ENCODE measurements around the gene TEX55.
"Not testable (repeated sequence)": the region's sequence is repeated elsewhere in the genome, so short reads cannot be mapped to it uniquely, and the experiment has no call there.

TEX55 gene

DNA sequence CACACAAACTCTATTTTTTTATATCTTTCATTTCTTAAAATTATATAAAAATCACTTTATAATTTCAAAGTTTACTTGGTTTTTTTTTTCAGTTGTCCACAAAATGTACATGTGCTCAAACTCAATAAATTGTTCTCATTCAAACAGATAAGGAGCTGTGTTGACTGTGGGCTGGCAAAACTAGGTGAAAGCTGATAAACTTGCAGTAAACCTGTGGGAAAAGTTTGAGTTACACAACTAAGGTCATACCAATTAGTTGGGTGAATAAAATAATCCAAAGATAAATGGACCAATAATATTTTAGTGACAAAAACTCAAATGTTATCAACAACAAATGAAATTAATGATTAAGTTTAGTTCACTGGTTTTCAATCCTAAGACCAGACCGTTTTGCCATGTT, 14.8 kb downstream of the TEX55 start:
- no peak for DNase-seq (ENCODE audit: low spot score)

DNA sequence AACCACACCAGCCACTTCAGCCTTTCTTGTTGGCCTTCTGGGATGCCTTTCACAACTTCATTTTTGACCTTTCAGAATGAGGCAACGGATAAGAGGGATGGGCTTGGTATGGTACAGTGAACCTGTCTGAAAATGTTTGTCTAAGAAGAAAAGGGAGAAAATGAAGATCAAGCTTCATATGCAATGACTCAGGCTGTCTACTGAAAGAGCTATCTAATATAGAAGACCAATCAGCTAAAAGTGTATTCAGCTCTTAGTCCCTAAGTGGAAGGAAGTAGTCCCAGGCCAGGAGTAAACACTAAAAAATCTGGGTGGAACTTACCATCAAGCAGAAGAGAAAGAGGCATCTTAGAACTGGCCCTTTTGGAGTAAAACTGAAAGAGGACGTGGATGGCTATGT, 15.3 kb downstream of the TEX55 start:
- no peak for DNase-seq (ENCODE audit: low spot score)

DNA sequence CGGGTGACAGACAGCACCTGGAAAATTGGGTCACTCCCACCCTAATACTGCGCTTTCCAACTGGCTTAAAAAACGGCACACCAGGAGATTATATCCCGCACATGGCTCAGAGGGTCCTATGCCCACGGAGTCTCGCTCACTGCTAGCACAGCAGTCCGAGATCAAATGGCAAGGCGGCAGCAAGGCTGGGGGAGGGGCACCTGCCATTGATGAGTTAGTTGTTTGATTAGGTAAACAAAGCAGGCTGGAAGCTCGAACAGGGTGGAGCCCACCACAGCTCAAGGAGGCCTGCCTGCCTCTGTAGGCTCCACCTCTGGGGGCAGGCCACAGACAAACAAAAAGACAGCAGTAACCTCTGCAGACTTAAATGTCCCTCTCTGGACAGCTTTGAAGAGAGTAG, 18.8 kb downstream of the TEX55 start:
- DNase-seq (ENCODE audit: low spot score) = not testable (repeated sequence)

DNA sequence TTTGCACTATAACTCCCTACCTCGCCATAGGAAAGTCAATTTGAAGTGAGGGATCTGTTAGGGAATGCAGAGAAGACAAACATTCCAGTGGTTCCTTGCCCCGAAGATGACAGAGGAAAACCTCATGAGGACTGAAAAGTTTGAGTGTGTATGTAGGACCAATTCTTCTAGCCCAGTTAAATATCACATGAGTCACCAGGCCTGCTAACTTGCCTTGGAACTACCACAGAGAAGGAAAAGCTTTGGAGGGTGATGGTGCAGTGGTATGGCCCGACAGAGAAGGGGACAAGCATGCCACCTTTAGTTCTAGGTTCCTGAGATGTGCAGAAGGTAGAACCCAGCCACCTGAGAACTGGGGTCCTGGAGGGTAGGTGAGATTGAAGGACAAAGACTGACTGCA, 24.9 kb downstream of the TEX55 start:
- DNase-seq (ENCODE audit: low spot score) = no peak

DNA sequence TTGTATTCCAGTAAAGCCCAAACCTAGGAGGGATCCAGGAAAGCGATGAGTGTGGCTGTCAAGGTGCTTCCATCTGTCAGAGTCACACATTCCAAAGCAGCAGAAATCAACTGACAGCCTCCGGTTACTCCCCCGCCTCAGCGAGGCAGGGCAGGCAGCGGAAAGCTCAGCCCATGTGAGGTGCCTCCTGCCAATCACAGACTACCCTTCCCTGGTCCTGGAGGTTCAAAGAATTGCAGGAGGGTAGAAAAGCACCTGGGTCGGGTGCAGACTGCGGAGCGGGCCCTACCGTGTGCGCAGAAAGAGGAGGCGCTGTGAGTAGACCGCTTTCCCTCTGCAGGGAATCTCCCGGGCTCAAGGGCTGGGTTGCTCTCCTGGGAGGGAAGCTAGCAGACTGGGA, 27.4 kb downstream of the TEX55 start, which contains the start of gene UPK1B:
UPK1B (plus strand) TSS at position 274 of the 400 bp plus-strand sequence. CDS start 13,144 bp downstream, outside the sequence.
- no peak for DNase-seq (ENCODE audit: low spot score)

DNA sequence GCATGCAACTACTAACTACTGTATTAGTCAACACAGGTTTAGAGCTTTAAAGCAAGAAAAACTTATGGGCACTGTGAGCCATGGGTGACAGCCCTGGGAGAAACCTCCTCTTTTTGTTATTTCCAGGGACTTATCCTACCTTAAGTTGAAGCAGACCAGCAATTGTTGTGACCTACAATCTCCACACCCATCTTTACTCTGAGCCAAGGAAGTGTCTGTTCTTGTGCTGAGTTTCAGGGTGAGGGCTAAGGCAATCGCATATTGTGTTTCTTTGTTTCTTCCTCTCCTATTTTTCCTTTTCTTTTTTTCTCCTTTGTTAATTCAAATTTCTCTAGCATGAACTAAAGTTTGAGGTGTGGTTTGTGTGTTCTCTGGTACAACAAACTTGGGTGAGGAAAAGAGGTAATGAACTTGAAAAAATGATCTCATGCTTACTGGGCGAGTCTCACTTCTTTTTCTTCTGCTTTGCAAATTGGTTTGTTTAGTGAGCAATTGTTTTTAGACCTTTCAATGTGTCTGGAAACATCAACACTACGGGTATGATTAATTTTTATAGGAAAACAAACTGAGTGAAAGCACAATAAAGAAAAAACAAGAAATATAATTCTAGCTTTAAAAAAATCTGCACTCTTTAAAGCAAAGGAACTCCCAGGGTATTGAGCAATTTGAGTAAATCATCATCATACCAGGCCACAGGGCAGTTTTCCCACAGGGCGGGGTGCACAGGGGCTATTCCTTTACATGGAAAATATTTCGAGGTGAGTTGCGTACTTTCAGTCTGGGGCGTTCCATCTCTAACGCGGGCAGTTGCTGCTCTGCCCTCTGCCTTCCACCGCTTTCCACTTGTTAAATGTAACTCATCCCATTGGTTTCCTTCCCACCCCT, 30.1 kb downstream of the TEX55 start:
- no peak for DNase-seq (ENCODE audit: low spot score)

DNA sequence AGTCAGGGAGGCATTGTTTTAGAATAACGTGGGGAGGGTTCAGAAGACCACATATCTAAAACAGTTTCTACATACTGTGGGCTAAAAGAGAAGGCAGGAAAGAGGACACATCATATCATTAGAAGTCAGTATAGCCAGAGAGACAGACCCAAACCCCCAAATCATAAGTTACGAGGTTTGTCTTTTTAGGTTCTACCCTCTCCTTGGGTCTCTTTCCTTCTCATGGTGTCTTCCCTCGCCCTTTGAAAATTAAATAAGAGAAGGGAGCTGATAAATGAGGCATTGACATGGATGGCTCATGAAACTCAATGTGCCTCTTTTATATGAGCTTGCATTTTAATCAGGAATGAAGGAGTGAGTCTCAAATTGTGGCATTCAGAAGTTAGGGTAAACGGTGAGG, 30.8 kb downstream of the TEX55 start:
- no peak for DNase-seq (ENCODE audit: low spot score)

DNA sequence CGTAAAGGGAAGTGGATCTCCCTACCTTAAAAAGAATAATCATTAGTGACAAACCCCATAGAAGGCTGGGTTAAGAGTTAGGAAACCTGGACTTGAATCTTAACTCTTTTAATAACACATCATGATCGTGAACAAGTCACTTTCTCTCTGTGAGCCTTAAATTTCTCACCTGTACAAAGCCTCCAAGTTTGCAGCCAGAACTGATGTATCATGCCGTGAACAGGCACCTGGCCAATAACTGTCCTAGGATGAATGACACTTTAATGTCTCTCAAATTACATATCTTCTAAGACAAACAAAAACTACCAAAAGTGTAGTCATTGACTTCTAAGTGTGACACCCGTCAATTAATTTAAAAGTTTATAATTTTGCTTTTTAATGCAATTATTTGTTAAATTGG, 31.4 kb downstream of the TEX55 start:
- no peak for DNase-seq (ENCODE audit: low spot score)

DNA sequence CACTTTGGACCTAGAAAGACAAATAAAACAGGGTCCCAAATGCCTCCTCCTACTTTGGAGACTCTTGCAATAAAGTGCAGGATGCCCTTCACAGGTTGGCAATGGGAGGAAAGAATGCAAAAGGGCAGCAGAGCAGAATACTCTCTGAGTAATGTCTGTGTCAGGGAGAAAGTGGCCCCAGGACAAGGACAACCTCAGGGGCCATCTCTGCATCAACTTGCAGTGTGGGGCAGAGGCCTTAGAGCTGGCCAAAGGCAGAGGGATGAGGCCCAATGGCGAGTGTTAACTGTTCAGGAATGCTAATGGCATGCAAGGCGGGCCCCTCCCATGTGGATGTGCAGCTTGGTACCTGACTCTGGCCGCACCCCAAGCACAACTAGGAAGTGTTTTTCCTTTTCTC, 35.8 kb downstream of the TEX55 start:
- no peak for DNase-seq (ENCODE audit: low spot score)

DNA sequence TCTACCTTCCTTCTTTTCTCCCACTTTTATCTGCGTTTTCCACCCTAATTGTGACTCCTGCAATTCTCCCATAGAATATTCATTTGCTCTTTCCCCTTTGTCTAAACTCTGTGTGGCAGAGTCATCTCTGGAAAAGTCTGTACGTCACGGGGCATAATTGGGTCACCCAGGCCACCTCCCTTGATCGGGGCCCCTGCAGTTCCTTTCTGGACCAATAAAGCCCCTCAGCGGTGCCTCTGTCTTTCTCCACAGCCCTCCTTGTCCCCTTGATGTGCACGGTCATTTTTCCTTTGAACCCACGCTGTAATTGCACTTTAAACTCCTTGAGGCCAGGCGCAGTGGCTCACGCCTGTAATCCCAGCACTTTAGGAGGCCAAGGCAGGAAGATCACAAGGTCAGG, 38.1 kb downstream of the TEX55 start:
- no peak for DNase-seq (ENCODE audit: low spot score)

DNA sequence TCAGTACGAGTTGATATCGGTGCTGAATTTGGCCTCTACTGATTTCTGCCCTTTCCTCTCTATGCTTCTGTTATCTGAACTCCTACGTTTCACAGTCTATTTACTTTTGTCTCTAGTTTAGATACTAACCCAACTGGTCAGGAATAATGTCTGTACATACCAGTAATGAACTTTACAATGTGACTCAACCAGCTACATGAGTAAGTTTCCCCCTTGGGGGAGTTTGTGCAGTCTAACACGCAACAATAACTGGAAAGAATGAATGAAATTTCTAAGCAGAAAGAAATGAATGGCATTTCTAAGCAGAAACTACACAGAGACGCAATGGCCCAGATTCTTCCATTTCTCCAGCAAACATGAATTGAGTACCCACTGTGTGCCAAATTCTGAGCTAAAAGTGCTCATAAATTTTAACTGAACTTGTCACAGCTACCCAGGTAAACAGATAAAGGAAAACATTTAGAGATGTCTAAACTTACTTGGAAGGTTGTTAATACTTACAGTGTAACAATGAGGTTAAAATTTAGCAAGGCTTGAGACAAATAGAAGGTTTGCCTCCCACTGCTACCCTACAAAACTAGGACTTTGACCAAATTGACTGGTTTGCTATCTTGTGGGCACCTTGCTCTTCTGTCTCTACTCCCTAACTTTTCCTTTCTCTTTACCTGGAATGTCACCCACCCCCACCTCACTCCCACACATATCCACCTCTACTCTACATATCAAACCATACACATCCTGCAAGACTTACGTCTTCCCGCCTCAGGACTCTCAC, 39.0 kb downstream of the TEX55 start:
- DNase-seq (ENCODE audit: low spot score) = no peak

DNA sequence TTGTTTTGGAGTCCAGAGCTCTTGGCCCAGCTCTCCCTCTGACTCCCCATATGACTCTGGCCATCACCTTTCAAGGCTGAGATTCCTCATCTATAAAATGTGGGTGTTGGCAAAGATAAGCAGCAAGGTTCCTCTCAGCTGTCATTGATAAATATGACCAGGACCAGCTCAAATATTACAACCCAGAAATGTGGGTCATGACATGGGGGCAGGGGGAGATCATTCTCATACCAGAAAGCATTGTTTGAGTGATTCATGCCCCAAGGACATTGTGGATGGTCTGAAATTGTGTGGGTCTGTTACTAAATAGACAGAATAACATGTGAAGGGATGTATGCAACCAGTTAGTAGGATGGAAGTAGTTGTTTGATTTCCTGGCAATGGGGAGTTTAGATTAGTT, 41.3 kb downstream of the TEX55 start:
- DNase-seq (ENCODE audit: low spot score) = no peak

DNA sequence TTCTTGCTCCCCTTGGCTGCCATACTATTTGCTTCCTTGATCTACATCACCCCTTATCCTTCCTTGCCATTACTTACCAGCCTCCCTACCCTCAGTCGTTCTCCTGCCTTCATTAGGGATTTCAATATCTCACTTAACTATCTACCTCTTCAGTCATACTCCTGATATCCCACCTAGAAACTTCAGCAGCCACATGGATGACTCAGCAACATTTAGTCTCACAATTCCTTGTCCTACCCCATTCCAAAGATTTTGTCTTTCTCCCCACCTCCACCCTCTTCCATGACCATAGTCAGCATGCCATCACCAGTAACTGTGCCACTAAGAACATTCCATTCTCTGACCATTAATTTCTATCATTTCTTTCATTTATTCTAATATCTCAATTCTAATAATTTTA, 45.8 kb downstream of the TEX55 start:
- no peak for DNase-seq (ENCODE audit: low spot score)

DNA sequence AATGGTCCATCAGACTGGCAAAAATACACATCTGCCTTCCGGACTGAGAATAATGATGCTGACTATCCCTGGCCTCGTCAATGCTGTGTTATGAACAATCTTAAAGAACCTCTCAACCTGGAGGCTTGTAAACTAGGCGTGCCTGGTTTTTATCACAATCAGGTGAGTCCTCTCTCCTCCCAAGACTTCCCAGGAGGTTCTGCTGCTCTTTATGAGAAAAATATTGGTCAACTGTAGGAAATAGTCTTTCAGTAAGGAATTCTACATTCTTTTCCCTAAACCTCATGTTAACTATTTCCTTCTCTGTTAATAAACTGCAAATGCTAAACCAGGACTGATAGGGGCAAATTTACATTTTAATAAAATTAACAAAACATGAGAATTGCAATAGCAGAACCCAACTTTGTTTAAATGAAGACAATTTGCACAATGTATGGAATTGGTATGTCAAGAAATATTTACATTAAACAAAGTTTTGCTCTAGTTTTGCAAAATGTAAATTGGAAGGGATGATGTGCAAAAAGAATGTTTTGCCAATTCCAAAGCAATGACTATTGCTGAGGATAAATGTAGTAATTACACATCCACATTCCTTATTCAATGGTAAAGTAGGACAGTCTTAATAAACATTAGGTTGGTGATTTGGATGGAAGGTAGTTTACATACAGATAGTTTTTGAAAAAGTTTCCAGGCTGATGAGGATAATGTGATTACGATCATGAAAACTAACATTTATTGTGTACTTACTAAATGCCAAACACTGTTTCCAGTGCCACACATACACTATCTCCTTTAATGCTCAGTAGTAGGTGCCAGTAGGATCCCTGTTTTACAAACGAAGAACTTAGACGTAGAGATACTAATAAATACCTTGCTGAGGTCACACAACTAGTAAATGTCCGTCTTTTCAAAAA, 48.5 kb downstream of the TEX55 start:
- no peak for DNase-seq (ENCODE audit: low spot score)

DNA sequence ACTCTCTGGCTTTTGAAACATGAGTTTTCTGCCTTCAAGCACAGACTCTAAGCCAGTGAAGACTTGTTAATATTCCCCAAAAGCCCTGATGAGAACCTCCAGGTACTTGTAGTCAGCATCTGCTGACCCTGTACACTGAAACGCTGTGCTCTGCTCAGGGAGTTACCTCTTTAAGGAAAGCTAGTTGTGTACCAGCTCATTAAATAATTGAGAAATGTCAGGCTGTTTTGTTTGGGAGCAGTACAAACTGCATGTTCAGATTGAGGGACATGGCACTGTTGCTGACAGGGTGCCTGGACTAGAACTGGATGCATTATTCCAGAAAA, 49.1 kb downstream of the TEX55 start:
- no peak for DNase-seq (ENCODE audit: low spot score)

DNA sequence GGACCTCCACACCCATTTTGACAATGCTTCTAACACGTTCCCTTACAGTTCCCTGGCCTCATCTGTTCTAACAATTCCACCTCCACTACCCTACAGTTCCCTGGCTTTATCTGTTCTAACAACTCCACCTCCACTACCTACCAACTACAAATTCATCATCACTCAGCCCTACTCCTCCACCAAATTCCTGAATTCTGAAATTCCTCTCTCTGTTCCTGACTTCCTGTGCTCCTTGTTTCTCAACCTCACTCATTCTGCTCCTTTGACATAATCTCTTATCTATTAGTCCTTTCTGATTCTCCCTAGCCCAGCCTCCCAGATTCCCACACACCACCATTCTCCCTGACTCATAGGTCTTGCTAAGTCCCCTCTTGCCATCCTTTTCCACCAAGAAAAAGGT, 49.9 kb downstream of the TEX55 start:
- DNase-seq (ENCODE audit: low spot score) = no peak
